ENCODE results near the gene BTG1. TPM values are rescaled to one million over a fixed set of nuclear protein-coding genes. Genes with fewer than 3 reads are reported as not detected.

The BTG1 gene
- total RNA-seq, 2 donors from 2014 or later, result 30.4 to 34.1 TPM

DNA sequence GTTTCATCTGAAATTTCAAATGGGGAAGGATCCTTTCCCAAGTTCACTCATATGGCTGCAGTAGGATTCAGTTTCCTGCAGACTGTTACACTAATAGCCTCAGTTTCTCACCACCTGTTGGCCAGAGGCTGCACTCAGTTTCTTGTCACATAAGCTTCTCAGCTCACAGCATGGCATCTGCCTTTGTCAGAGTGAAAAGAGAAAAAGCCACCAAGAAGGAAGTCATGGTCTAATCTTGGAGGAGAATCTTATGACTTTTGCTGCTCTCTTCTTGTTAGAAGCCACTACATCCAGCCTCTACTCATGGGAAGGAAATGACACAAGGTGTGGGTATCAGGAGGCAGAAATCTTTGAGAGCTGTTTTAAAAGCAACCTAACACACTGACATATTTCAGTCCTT lies 39.4 kb upstream of the BTG1 start:
- H3K4me1 Mint-ChIP-seq, result no peaks in the 10 kb centered on the region
- no peaks in the 10 kb centered on the region for H3K4me1 ChIP-seq (ENCODE audit: control insufficient read depth, insufficient read depth, low read length)
- TF ChIP-seq, protein P1, sequence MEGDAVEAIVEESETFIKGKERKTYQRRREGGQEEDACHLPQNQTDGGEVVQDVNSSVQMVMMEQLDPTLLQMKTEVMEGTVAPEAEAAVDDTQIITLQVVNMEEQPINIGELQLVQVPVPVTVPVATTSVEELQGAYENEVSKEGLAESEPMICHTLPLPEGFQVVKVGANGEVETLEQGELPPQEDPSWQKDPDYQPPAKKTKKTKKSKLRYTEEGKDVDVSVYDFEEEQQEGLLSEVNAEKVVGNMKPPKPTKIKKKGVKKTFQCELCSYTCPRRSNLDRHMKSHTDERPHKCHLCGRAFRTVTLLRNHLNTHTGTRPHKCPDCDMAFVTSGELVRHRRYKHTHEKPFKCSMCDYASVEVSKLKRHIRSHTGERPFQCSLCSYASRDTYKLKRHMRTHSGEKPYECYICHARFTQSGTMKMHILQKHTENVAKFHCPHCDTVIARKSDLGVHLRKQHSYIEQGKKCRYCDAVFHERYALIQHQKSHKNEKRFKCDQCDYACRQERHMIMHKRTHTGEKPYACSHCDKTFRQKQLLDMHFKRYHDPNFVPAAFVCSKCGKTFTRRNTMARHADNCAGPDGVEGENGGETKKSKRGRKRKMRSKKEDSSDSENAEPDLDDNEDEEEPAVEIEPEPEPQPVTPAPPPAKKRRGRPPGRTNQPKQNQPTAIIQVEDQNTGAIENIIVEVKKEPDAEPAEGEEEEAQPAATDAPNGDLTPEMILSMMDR (conservative IDR thresholded peaks at IDR 0.05), result no peak
- H3K27me3 ChIP-seq (ENCODE audit: control insufficient read depth, insufficient read depth, low read length, poor library complexity, severe bottlenecking), result no peaks in the 10 kb centered on the region
- no peak overlapping the region for H3K9ac ChIP-seq (ENCODE audit: extremely low read depth, low read length, poor library complexity, severe bottlenecking)
- H3K36me3 ChIP-seq (ENCODE audit: control insufficient read depth, insufficient read depth, low read length), result no peaks in the 10 kb centered on the region
- no peak overlapping the region for H3K4me3 Mint-ChIP-seq
- H3K27ac Mint-ChIP-seq, result no peak overlapping the region
- no peaks in the 10 kb centered on the region for H3K9me3 Mint-ChIP-seq
- no peak overlapping the region for H3K27ac ChIP-seq (ENCODE audit: low read depth, low read length)
- no peak overlapping the region for H3K4me3 ChIP-seq (ENCODE audit: low read length)
- H3K27me3 Mint-ChIP-seq (ENCODE audit: insufficient read depth), result no peaks in the 10 kb centered on the region
- no peaks in the 10 kb centered on the region for H3K36me3 Mint-ChIP-seq (ENCODE audit: low read depth)
- H3K9me3 ChIP-seq (ENCODE audit: control insufficient read depth, low read length), result no peaks in the 10 kb centered on the region
- no peak for DNase-seq

DNA sequence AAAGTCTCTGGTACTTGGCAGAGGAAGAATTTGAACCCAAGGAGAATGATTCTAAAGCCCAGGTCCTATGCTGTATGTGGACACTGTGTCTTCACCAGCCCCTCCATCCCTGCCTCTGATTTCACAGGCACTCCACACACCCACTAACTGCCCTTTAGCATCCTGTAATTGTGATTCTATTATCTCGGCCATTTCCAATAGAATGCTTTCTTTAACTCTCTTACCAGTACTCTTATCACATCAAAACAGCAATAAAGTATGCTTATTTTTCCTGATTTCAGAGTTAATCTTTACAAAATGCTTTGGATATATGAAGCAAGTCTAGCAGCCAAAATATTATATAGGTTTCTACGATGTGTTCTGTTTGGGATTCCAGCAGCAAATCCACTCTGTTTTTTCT lies 37.9 kb upstream of the BTG1 start:
- Histone ChIP-seq H3K9me3 (ENCODE audit: control insufficient read depth, low read length) (no peaks in the 10 kb centered on the region), H3K4me3 (ENCODE audit: low read length) (no peak overlapping the region), H3K9ac (ENCODE audit: extremely low read depth, low read length, poor library complexity, severe bottlenecking) (no peak overlapping the region), H3K27ac (ENCODE audit: low read depth, low read length) (no peak overlapping the region), H3K27me3 (ENCODE audit: control insufficient read depth, insufficient read depth, low read length, poor library complexity, severe bottlenecking) (no peaks in the 10 kb centered on the region), H3K4me1 (ENCODE audit: control insufficient read depth, insufficient read depth, low read length) (no peaks in the 10 kb centered on the region), H3K36me3 (ENCODE audit: control insufficient read depth, insufficient read depth, low read length) (no peaks in the 10 kb centered on the region)
- H3K4me1 Mint-ChIP-seq, result no peaks in the 10 kb centered on the region
- 92 to 100% methylated on average over 1 to 2 of the region's 2 CpGs for WGBS, 2 experiments (ENCODE audit: insufficient coverage in 1 of 2, insufficient read length in 1 of 2)
- TF ChIP-seq, protein P1 (conservative IDR thresholded peaks at IDR 0.05), result no peak
- no peak overlapping the region for H3K4me3 Mint-ChIP-seq
- no peaks in the 10 kb centered on the region for H3K9me3 Mint-ChIP-seq
- no peaks in the 10 kb centered on the region for H3K36me3 Mint-ChIP-seq (ENCODE audit: low read depth)
- no peak overlapping the region for H3K27ac Mint-ChIP-seq
- no peaks in the 10 kb centered on the region for H3K27me3 Mint-ChIP-seq (ENCODE audit: insufficient read depth)
- DNase-seq, result no peak

DNA sequence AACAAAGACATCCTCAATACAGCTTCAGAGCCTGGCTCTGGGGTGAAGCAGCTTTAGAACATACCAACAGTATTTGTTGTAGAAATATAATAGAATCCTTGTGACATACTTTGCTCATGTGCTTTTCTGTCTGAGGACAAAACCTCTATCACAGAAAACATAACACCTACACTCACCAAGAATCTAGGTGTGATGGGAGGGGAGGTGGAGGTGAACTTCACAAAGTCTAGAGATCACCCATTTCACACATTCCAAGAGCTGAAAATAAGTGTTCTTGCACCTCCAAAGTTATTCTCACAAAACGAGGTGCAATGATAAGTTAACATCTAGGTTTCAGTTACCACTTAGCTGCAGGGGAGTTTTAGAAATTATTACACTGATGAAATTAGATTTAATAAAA lies 32.7 kb upstream of the BTG1 start:
- peaks cover 3% of the 10 kb centered on the region for H3K4me1 ChIP-seq (ENCODE audit: control insufficient read depth, insufficient read depth, low read length)
- DNase-seq, result no peak
- H3K9me3 Mint-ChIP-seq, result no peaks in the 10 kb centered on the region
- no peak overlapping the region for H3K9ac ChIP-seq (ENCODE audit: extremely low read depth, low read length, poor library complexity, severe bottlenecking)
- 40% methylated on average over 1 of the region's 1 CpG; no CpG with 5 or more reads in 1 of the 2 experiments for whole genome bisulfite sequencing, 2 experiments (ENCODE audit: insufficient coverage in 1 of 2, insufficient read length in 1 of 2)
- TF ChIP-seq, protein P1 (conservative IDR thresholded peaks at IDR 0.05), result no peak
- H3K27ac Mint-ChIP-seq, result no peak overlapping the region
- no peak overlapping the region for H3K4me3 Mint-ChIP-seq
- peaks cover 13% of the 10 kb centered on the region for H3K4me1 Mint-ChIP-seq
- no peaks in the 10 kb centered on the region for H3K27me3 ChIP-seq (ENCODE audit: control insufficient read depth, insufficient read depth, low read length, poor library complexity, severe bottlenecking)
- no peaks in the 10 kb centered on the region for H3K36me3 Mint-ChIP-seq (ENCODE audit: low read depth)
- H3K4me3 ChIP-seq (ENCODE audit: low read length), result no peak overlapping the region
- H3K9me3 ChIP-seq (ENCODE audit: control insufficient read depth, low read length), result no peaks in the 10 kb centered on the region
- H3K36me3 ChIP-seq (ENCODE audit: control insufficient read depth, insufficient read depth, low read length), result no peaks in the 10 kb centered on the region
- no peak overlapping the region for H3K27ac ChIP-seq (ENCODE audit: low read depth, low read length)
- H3K27me3 Mint-ChIP-seq (ENCODE audit: insufficient read depth), result no peaks in the 10 kb centered on the region

All from endodermal cell (in vitro differentiated cells).